Myocyte (in vitro differentiated cells): ENCODE measurements around the gene UNC5B. TPM values are rescaled to one million over a fixed set of nuclear protein-coding genes. Genes with fewer than 3 reads are reported as not detected.
"Not testable (repeated sequence)": the region's sequence is repeated elsewhere in the genome, so short reads cannot be mapped to it uniquely, and the experiment has no call there.

ENCODE experiments used
- DNase-seq: peaks from one replicate; pipeline ENCODE4 v3.0.0-alpha.2; 2012; ENCODE audit warnings: low read depth
- total RNA-seq: library from RNA; depleted of rRNA; stranded (reverse); fragments of >200 nt; gene quantifications from 2 replicates; pipeline ENCODE4 v1.2.3, GENCODE V29; 2014

Gene UNC5B
- total RNA-seq, 1 donor from 2014 or later, result 3.6 TPM

GRCh38 chr10:71295641-71296040 is 83.3 kb downstream of the UNC5B start:
- no peak for DNase-seq

- DNase-seq, result no peak
Measured at GRCh38 chr10:71296086-71296485, 83.7 kb downstream of the UNC5B start.

GRCh38 chr10:71296811-71297210 is 84.4 kb downstream of the UNC5B start:
- DNase-seq, result not testable (repeated sequence)

- DNase-seq, result no peak
Measured at GRCh38 chr10:71297343-71297742, 85.0 kb downstream of the UNC5B start.

- DNase-seq, result no peak
Measured at GRCh38 chr10:71299071-71299785, 86.9 kb downstream of the UNC5B start.

- no peak for DNase-seq
Measured at GRCh38 chr10:71300555-71301370, 88.4 kb downstream of the UNC5B start.

- DNase-seq, result no peak
Measured at GRCh38 chr10:71301371-71301916, 89.1 kb downstream of the UNC5B start.

GRCh38 chr10:71302451-71302850 is 90.1 kb downstream of the UNC5B start:
- DNase-seq, result no peak

- DNase-seq, result peak; percentile 57
Measured at GRCh38 chr10:71302874-71303568, 90.7 kb downstream of the UNC5B start.

GRCh38 chr10:71303569-71303907 is 91.2 kb downstream of the UNC5B start:
- DNase-seq, result no peak

- no peak for DNase-seq
Measured at GRCh38 chr10:71304914-71305313, 92.5 kb downstream of the UNC5B start.

- no peak for DNase-seq
Measured at GRCh38 chr10:71306979-71307378, 94.6 kb downstream of the UNC5B start.

- no peak for DNase-seq
Measured at GRCh38 chr10:71307469-71308085, 95.2 kb downstream of the UNC5B start.

- no peak for DNase-seq
Measured at GRCh38 chr10:71308244-71308643, 95.9 kb downstream of the UNC5B start.

- DNase-seq, result no peak
Measured at GRCh38 chr10:71308985-71309384, 96.6 kb downstream of the UNC5B start.

- DNase-seq, result no peak
Measured at GRCh38 chr10:71309919-71310318, 97.5 kb downstream of the UNC5B start.

- DNase-seq, result peak; percentile 16
Measured at GRCh38 chr10:71312220-71312619, 99.8 kb downstream of the UNC5B start.

GRCh38 chr10:71312811-71313789 is 100.7 kb downstream of the UNC5B start:
- DNase-seq, result peak; percentile 29

- DNase-seq, result peak; percentile 51
Measured at GRCh38 chr10:71314028-71314693, 101.8 kb downstream of the UNC5B start.
